HG03457 (cell line): ENCODE data around the gene CTDSP1.

Source experiments
- ATAC-seq: cut with Tn5 transposase; IDR thresholded peaks from one replicate; pipeline ENCODE4 v1.9.1; 2021; ENCODE audit warnings: moderate number of reproducible peaks; ENCODE audit not compliant: unreplicated experiment

CTDSP1 gene

DNA sequence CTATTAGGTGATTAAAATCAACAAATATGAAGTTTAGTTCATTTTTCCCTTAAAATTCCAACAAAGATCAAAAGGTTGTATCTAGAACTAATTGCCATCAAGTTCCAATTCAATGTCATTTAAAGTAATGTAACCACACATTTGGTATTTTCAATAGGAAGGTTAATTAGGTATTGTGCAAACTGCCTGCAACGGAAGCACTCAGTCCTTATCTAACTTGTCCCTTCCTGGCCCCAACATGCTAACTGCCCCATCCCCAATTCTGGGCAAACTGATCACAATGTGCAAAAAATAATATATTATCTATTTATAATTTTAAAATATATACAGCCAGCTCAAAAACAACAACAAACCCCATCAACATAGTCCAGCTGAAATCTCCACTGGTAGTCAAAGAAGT is 52.4 kb downstream of the CTDSP1 start:
- ATAC-seq = no peak
